HG03575 (cell line): ENCODE data around the gene TXNDC16.

Experiments used
- ATAC-seq: cut with Tn5 transposase; IDR thresholded peaks from one replicate; pipeline ENCODE4 v1.9.1; 2021; ENCODE audit not compliant: unreplicated experiment, insufficient number of reproducible peaks, low FRiP score; ENCODE audit errors: extremely low read depth

TXNDC16 gene

DNA sequence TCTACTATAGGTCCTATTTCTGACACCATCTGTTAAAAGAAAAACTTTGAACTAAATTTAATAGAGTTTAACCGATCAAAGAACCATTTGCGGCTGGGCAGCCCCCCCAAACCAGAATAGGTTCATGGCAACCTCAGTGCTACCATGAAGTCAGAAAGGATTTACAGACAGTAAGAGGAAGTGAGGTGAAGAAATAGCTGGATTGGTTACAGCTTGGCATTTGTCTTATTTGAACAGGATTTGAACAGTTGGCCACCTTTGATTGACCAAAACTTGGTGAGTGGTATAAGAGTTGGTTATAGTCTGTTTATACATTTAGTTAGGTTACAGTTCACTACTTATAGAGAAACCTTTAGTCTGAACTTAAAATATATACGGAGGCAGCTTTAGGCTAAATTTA is 88.9 kb downstream of the TXNDC16 start:
- ATAC-seq = no peak

- no peak for ATAC-seq
Observed at GRCh38 chr14:52461721-52462120, 90.6 kb downstream of the TXNDC16 start.

DNA sequence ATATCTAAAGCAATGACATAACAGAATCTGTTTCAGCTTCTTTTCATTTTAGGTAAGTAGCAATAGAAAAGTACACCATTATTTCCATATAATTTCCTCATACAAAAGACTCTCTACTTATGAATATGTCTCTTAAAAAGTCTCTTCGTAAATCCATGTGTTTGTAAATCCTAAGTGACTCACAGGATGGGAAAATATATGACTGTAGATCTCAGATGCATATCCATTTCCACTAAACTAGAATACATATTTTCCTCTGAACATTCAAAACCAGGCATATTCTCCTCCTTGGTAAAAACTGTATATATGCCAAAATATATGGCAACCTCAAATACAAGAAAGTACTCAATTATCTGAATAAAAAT is 93.6 kb downstream of the TXNDC16 start:
- no peak for ATAC-seq

GRCh38 chr14:52457411-52457810 is 94.9 kb downstream of the TXNDC16 start:
- ATAC-seq = no peak

DNA sequence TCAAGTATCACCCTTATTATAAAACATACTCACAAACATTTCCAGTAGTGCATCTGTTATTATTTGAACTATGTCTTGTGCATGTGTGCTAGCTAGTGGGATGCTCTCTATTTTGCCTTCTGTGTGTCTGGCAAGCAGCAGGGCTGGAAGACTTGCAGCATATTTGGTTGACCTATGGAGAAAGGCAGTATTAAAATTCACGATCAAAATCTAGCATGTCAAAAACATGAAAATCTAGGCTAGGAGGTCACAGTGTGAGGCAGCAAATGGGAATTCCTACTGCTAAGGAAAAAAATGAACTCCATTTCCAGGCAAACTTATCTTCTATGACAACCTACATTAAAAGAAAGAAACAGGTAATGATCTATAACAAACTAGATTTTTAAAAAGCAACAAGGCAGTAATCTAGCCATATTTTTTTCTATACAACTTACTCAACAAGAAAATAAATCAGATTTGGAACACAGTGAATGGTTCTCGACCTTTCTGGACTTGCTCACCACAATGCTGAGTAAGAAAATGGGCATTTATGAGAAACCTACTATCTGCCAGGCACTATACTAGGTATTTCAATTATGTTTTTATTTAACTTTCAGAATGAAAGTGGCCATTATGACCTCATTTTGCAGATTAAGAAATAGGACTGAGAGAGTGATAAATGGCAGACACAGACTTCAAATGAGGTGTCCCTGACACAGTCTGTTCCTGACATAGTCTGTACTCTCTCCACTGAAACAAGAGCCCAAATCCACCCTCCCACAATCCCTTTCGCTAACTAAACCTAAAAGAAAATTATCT is 96.8 kb downstream of the TXNDC16 start:
- no peak for ATAC-seq

DNA sequence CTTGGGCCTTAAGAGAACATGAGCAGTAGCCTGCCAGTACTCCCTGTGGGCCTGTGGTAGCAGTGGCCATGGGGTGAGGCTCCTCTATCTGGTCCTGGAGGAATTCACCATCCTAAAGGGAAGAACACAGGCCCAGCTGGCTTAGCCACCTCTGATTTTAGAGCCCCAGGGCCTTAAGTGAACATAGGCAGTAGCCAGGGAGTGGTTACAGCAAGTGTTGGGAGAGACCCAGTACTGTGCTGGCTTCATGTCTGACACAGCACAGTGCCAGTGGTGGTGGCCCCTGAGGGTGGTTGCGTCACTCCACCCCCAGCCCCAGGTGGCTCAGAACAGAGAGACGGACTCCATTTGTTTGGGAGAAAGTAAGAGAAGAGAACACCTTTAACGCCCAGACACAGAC is 105.1 kb downstream of the TXNDC16 start:
- no peak for ATAC-seq

DNA sequence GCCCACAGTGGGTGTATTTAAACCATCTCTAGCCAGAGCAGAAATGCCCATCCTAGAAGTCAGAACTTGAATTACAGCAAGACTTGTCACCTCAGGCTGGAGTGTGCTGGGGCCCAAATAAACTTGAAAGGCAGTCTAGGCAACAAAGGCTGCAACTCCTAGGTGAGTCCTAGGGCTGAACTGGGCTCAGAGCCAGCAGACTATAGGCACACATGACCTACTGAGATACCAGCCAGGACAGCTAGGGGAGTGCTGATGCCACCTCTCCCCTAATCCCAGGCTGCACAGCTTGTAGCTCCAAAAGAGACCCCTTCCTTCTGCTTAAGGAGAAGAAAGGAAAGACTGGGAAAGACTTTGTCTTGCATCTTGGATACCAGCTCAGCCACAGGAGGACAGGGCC is 106.0 kb downstream of the TXNDC16 start:
- ATAC-seq = no peak

GRCh38 chr14:52443506-52443905 is 108.8 kb downstream of the TXNDC16 start:
- ATAC-seq = no peak

DNA sequence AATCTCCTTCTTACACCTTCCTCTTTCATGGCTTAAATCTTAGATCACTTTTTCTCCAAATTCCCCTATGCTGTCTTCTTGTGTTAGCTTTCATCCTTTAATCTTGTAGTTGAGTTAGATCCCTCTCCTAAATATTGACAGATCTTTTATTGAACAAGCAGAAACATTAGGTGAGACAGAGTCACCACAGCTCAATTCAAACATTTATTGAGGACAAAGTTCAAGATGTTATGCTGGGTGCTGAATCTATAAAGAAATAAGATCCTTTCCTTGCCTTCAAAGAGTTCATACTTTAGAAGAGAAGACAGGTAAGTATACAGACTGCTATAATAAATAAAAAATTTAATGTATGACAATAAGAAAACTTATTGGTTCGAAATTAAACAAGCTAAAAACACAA is 109.7 kb downstream of the TXNDC16 start:
- ATAC-seq = no peak

GRCh38 chr14:52442166-52442565 is 110.1 kb downstream of the TXNDC16 start:
- ATAC-seq = no peak

- ATAC-seq = no peak
Observed at GRCh38 chr14:52439476-52439875, 112.8 kb downstream of the TXNDC16 start.

- no peak for ATAC-seq
Observed at GRCh38 chr14:52434955-52435354, 117.3 kb downstream of the TXNDC16 start.

GRCh38 chr14:52430474-52430873 is 121.8 kb downstream of the TXNDC16 start:
- no peak for ATAC-seq

- no peak for ATAC-seq
Observed at GRCh38 chr14:52429451-52429850, 122.9 kb downstream of the TXNDC16 start.

GRCh38 chr14:52427460-52427859 is 124.8 kb downstream of the TXNDC16 start:
- no peak for ATAC-seq

- ATAC-seq = no peak
Observed at GRCh38 chr14:52422650-52423356, 129.5 kb downstream of the TXNDC16 start.

- no peak for ATAC-seq
Observed at GRCh38 chr14:52417139-52417538, 135.2 kb downstream of the TXNDC16 start.

- ATAC-seq = no peak
Observed at GRCh38 chr14:52413729-52414408, 138.4 kb downstream of the TXNDC16 start.

GRCh38 chr14:52412426-52412825 is 139.9 kb downstream of the TXNDC16 start:
- no peak for ATAC-seq

DNA sequence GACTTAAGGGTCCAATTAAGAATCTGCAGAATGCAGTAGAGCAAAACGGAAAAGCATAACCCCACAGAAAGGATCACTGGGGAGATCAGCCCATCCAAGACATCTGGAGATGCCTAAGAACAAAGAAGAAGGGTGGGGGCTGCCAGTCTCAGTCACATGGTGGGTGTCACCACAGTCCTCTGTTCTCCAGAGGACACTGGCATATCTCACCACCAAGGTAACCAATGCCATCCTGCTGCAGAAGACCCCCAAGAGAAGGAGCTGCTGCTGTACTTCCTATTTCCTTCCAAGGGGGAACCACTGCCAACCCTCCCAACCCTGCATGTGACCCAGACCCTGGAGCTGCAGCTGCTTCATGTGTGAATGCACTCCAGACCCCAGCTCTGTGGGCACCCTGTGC is 147.0 kb downstream of the TXNDC16 start:
- no peak for ATAC-seq
